H9 (cell line): Measurements from ENCODE around the gene NUP210. TPM values are rescaled to one million over a fixed set of nuclear protein-coding genes. Genes with fewer than 3 reads are reported as not detected.

Experiments
- DNase-seq: peaks from one replicate; pipeline ENCODE4 v3.0.0-alpha.2; 2017
- H2AFZ ChIP-seq: one replicate; pipeline ENCODE4 v1.6.1; 2013; ENCODE audit warnings: mild to moderate bottlenecking, low read length, control low read depth, moderate library complexity
- H2AK5ac ChIP-seq: 2 replicates; pipeline ENCODE4 v1.6.1; 2013; ENCODE audit warnings: low read length, control low read depth, mixed read lengths; ENCODE audit not compliant: insufficient read length
- H2BK120ac ChIP-seq: one replicate; pipeline ENCODE4 v1.6.1; 2013; ENCODE audit warnings: low read depth, mild to moderate bottlenecking, low read length, control low read depth, inconsistent platforms; ENCODE audit not compliant: poor library complexity, severe bottlenecking
- H2BK12ac ChIP-seq: 2 replicates; pipeline ENCODE4 v1.6.1; 2013; ENCODE audit warnings: low read length, control low read depth, mixed read lengths, low read depth; ENCODE audit not compliant: insufficient read length
- H2BK15ac ChIP-seq: 2 replicates; pipeline ENCODE4 v1.6.1; 2013; ENCODE audit warnings: low read depth, low read length, control low read depth
- H2BK20ac ChIP-seq: one replicate; pipeline ENCODE4 v1.6.1; 2013; ENCODE audit warnings: low read depth, mild to moderate bottlenecking, low read length, control low read depth, inconsistent platforms; ENCODE audit not compliant: poor library complexity, severe bottlenecking
- H2BK5ac ChIP-seq: 2 replicates; pipeline ENCODE4 v1.6.1; 2013; ENCODE audit warnings: low read length, control low read depth, mixed read lengths; ENCODE audit not compliant: insufficient read length
- H3K14ac ChIP-seq: 2 replicates; pipeline ENCODE4 v1.6.1; 2013; ENCODE audit warnings: low read length, control low read depth; ENCODE audit not compliant: insufficient read depth
- H3K18ac ChIP-seq: 2 replicates; pipeline ENCODE4 v1.6.1; 2013; ENCODE audit warnings: low read depth, mild to moderate bottlenecking, mixed read lengths, low read length, control low read depth; ENCODE audit not compliant: insufficient read length
- H3K23ac ChIP-seq: 2 replicates; pipeline ENCODE4 v1.6.1; 2013; ENCODE audit warnings: low read length, control low read depth, mixed read lengths, low read depth; ENCODE audit not compliant: insufficient read length
- H3K23me2 ChIP-seq: 2 replicates; pipeline ENCODE4 v1.6.1; 2013; ENCODE audit warnings: low read depth, mild to moderate bottlenecking, mixed read lengths, low read length, control low read depth; ENCODE audit not compliant: insufficient read length, poor library complexity, severe bottlenecking
- H3K27ac ChIP-seq: 2 replicates; pipeline ENCODE4 v1.5.1; 2013; ENCODE audit warnings: low read length, control low read depth, mixed read lengths, low read depth; ENCODE audit not compliant: insufficient read length
- H3K27me3 ChIP-seq: 2 replicates; pipeline ENCODE4 v1.6.1; 2013; ENCODE audit warnings: low read length, control low read depth, inconsistent platforms; ENCODE audit not compliant: insufficient read depth
- H3K4ac ChIP-seq: 2 replicates; pipeline ENCODE4 v1.6.1; 2013; ENCODE audit warnings: low read depth, mild to moderate bottlenecking, control low read depth, inconsistent platforms, low read length, moderate library complexity
- H3K4me1 ChIP-seq: 2 replicates; pipeline ENCODE4 v1.6.1; 2013; ENCODE audit warnings: low read length, control low read depth, inconsistent platforms; ENCODE audit not compliant: insufficient read depth
- H3K4me2 ChIP-seq: 2 replicates; pipeline ENCODE4 v1.6.1; 2013; ENCODE audit warnings: low read length, control low read depth, mixed read lengths; ENCODE audit not compliant: insufficient read length, insufficient read depth
- H3K56ac ChIP-seq: 2 replicates; pipeline ENCODE4 v1.6.1; 2013; ENCODE audit warnings: low read depth, mild to moderate bottlenecking, mixed read lengths, low read length, control low read depth; ENCODE audit not compliant: insufficient read length
- H3K79me1 ChIP-seq: 2 replicates; pipeline ENCODE4 v1.6.1; 2013; ENCODE audit warnings: low read depth, mild to moderate bottlenecking, moderate library complexity, low read length, control low read depth, inconsistent platforms; ENCODE audit not compliant: insufficient read depth, poor library complexity, severe bottlenecking
- H3K79me2 ChIP-seq: 2 replicates; pipeline ENCODE4 v1.6.1; 2013; ENCODE audit warnings: low read length, control low read depth, inconsistent platforms; ENCODE audit not compliant: insufficient read depth
- H3K9ac ChIP-seq: 2 replicates; pipeline ENCODE4 v1.6.1; 2013; ENCODE audit warnings: low read length, control low read depth, mixed read lengths; ENCODE audit not compliant: insufficient read length; ENCODE audit errors: extremely low read depth
- H3K9me3 ChIP-seq: one replicate; pipeline ENCODE4 v1.6.1; 2013; ENCODE audit warnings: low read depth, low read length, inconsistent platforms; ENCODE audit not compliant: control insufficient read depth
- H3T11ph ChIP-seq: one replicate; pipeline ENCODE4 v1.6.1; 2013; ENCODE audit warnings: mild to moderate bottlenecking, low read length, control low read depth, inconsistent platforms
- H4K20me1 ChIP-seq: one replicate; pipeline ENCODE4 v1.6.1; 2013; ENCODE audit not compliant: control insufficient read depth, insufficient read length, insufficient read depth
- H4K5ac ChIP-seq: 2 replicates; pipeline ENCODE4 v1.6.1; 2013; ENCODE audit warnings: low read depth, mild to moderate bottlenecking, mixed read lengths, low read length, control low read depth; ENCODE audit not compliant: insufficient read length
- H4K8ac ChIP-seq: replicated peaks from 2 replicates; pipeline ENCODE4 v1.6.1; 2013; ENCODE audit warnings: low read length, control low read depth, mixed read lengths, low read depth; ENCODE audit not compliant: insufficient read length
- H4K91ac ChIP-seq: 2 replicates; pipeline ENCODE4 v1.6.1; 2013; ENCODE audit warnings: low read depth, mild to moderate bottlenecking, moderate library complexity, mixed read lengths, low read length, control low read depth; ENCODE audit not compliant: insufficient read length
- H3K27ac Mint-ChIP-seq, 3 experiments: 2 replicates in 2 of 3; 3 replicates in 1 of 3; pipeline ENCODE4 v1.8.0; 2020 to 2021; ENCODE audit warnings: mixed read lengths in 3 of 3, mild to moderate bottlenecking in 1 of 3, moderate library complexity in 1 of 3
- H3K27me3 Mint-ChIP-seq: 2 replicates; pipeline ENCODE4 v1.8.0; 2021; ENCODE audit warnings: low read depth, mild to moderate bottlenecking, moderate library complexity, mixed read lengths
- H3K36me3 Mint-ChIP-seq, 3 experiments: 2 replicates in 2 of 3; 3 replicates in 1 of 3; pipeline ENCODE4 v1.8.0; 2020 to 2021; ENCODE audit warnings: low read depth in 3 of 3, mixed read lengths in 3 of 3; ENCODE audit not compliant: insufficient read depth in 1 of 3
- H3K4me1 Mint-ChIP-seq, 2 experiments: 2 replicates each; pipeline ENCODE4 v1.8.0; 2020; ENCODE audit warnings: mixed read lengths in 2 of 2
- H3K4me3 Mint-ChIP-seq, 2 experiments: 2 replicates in 1 of 2; 3 replicates in 1 of 2; pipeline ENCODE4 v1.8.0; 2020 to 2021; ENCODE audit warnings: mild to moderate bottlenecking in 2 of 2, mixed read lengths in 2 of 2, moderate library complexity in 1 of 2
- H3K9me3 Mint-ChIP-seq, 2 experiments: 2 replicates in 1 of 2; 3 replicates in 1 of 2; pipeline ENCODE4 v1.8.0; 2020; ENCODE audit warnings: mild to moderate bottlenecking in 2 of 2, mixed read lengths in 2 of 2, moderate library complexity in 1 of 2
- WGBS: extraction: QIAGEN DNeasy Blood & Tissue Kit; methylation state at CpG from one replicate; pipeline ENCODE4 v1.1.7; 2013; ENCODE audit warnings: missing lambda C conversion rate, low lambda C conversion rate, mixed read lengths; ENCODE audit not compliant: insufficient read length; ENCODE audit errors: extremely low coverage; 5-methylcytosine and 5-hydroxymethylcytosine counted together
- total RNA-seq: library from RNA; stranded (reverse); gene quantifications from 2 replicates; pipeline ENCODE4 v1.2.1, GENCODE V29; 2021
- TF ChIP-seq, protein P1 (sequence below): fragments of 200-600 bp; sonication (generic); conservative IDR thresholded peaks from 3 replicates; pipeline ENCODE4 v1.8.0; 2021; ENCODE audit warnings: antibody characterized with exemption, mild to moderate bottlenecking

Gene NUP210
- total RNA-seq, 1 experiment from 2014 or later, result 48.8 TPM

DNA sequence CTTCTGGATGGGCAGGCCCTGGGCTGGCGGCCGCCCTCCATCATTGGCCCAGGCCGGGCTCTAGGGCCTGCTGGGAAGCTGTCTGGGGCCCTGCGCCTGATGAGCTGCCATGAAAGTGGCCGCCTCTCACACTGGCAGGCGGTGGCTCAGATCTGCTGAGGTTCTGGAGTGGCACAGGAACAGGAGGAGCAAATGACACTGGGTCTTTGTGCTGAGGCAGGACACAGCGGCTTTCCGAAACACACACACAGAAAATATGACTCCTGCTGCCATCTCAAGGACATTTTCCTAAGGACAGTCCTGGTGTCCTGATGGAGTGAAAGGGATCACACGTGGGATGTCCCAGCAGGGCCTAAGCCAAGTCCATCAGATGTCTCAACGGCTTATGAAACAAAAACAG, 103.5 kb downstream of the NUP210 start:
- Histone ChIP-seq H3K9me3 (no peaks in the 10 kb centered on the region), H3K27ac (no peak overlapping the region), H3K4me1 (no peaks in the 10 kb centered on the region), H3K14ac (no peak overlapping the region), H3K4me2 (no peak overlapping the region), H4K20me1 (no peaks in the 10 kb centered on the region), H3K56ac (no peak overlapping the region), H3K23me2 (no peaks in the 10 kb centered on the region), H2BK15ac (no peak overlapping the region), H3K18ac (no peak overlapping the region), H2AK5ac (no peak overlapping the region), H2BK20ac (no peak overlapping the region), H4K91ac (no peak overlapping the region), H3T11ph (no peak overlapping the region), H3K79me2 (no peaks in the 10 kb centered on the region), H2AFZ (no peak overlapping the region), H4K5ac (no peak overlapping the region), H3K79me1 (no peaks in the 10 kb centered on the region), H3K4ac (no peak overlapping the region), H3K27me3 (no peaks in the 10 kb centered on the region), H2BK120ac (no peak overlapping the region), H3K23ac (no peak overlapping the region), H2BK5ac (no peak overlapping the region), H4K8ac (no peak overlapping the region), H2BK12ac (no peak overlapping the region), H3K9ac (no peak overlapping the region)
- H3K27ac Mint-ChIP-seq, result no peak overlapping the region
- no peak overlapping the region for H3K4me3 Mint-ChIP-seq
- no peaks in the 10 kb centered on the region for H3K9me3 Mint-ChIP-seq
- TF ChIP-seq, protein P1, sequence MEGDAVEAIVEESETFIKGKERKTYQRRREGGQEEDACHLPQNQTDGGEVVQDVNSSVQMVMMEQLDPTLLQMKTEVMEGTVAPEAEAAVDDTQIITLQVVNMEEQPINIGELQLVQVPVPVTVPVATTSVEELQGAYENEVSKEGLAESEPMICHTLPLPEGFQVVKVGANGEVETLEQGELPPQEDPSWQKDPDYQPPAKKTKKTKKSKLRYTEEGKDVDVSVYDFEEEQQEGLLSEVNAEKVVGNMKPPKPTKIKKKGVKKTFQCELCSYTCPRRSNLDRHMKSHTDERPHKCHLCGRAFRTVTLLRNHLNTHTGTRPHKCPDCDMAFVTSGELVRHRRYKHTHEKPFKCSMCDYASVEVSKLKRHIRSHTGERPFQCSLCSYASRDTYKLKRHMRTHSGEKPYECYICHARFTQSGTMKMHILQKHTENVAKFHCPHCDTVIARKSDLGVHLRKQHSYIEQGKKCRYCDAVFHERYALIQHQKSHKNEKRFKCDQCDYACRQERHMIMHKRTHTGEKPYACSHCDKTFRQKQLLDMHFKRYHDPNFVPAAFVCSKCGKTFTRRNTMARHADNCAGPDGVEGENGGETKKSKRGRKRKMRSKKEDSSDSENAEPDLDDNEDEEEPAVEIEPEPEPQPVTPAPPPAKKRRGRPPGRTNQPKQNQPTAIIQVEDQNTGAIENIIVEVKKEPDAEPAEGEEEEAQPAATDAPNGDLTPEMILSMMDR, result no peak
- no CpG with 5 or more reads among the region's 10 CpGs for WGBS
- peaks cover 28 to 73% (median 49%) of the 10 kb centered on the region in 3 experiments; a peak in 6 of 7 replicates for H3K36me3 Mint-ChIP-seq
- no peak for DNase-seq
- H3K27me3 Mint-ChIP-seq, result no peaks in the 10 kb centered on the region
- no peaks in the 10 kb centered on the region for H3K4me1 Mint-ChIP-seq
